Left lung (tissue), 10 donors: ENCODE measurements around the gene CST3. TPM values are rescaled to one million over a fixed set of nuclear protein-coding genes. Genes with fewer than 3 reads are reported as not detected.

Source experiments
- ATAC-seq: fragments of 200-7000 bp; cut with Tn5 transposase; one replicate; pipeline ENCODE4 v1.9.1; 2020; ENCODE audit warnings: moderate library complexity
- DNase-seq, 4 donors: peaks; one replicate each; pipeline ENCODE4 v3.0.0-alpha.2; 2013 to 2020
- H3K27ac ChIP-seq, 2 donors: fragments of 200-600 bp; sonication (generic) in 1 of 2; one replicate each; pipeline versions ENCODE4 v1.5.0 to v1.8.0; 2020 to 2021
- H3K27me3 ChIP-seq, 2 donors: fragments of 200-600 bp; sonication (generic) in 1 of 2; one replicate each; pipeline versions ENCODE4 v1.5.0 to v1.8.0; 2020 to 2021
- H3K36me3 ChIP-seq, 2 donors: fragments of 200-600 bp; sonication (generic) in 1 of 2; one replicate each; pipeline versions ENCODE4 v1.5.0 to v1.8.0; 2020 to 2021
- H3K4me1 ChIP-seq, 2 donors: fragments of 200-600 bp; one replicate each; pipeline ENCODE4 v1.8.0; 2021
- H3K4me3 ChIP-seq, 2 donors: fragments of 200-600 bp; sonication (generic) in 1 of 2; one replicate each; pipeline versions ENCODE4 v1.5.0 to v1.8.0; 2020 to 2021; ENCODE audit warnings: mild to moderate bottlenecking in 1 of 2
- H3K9me3 ChIP-seq, 2 donors: fragments of 200-600 bp; sonication (generic) in 1 of 2; one replicate each; pipeline versions ENCODE4 v1.5.0 to v1.8.0; 2020 to 2021
- CTCF ChIP-seq, 2 donors: fragments of 200-600 bp; sonication (generic) in 1 of 2; IDR thresholded peaks; one replicate each; pipeline versions ENCODE4 v1.5.0 to v1.8.0; 2021; ENCODE audit warnings: antibody characterized with exemption in 2 of 2
- intact Hi-C, 2 donors: fragments of 100-400 bp; cut with DNase I; formaldehyde crosslinking; loops; one replicate each; pipeline versions ENCODE4 v1.11.2 to v1.14.2; 2022
- polyA plus RNA-seq, 6 donors: library from polyadenylated mRNA; unstranded; fragments of 120-200 nt; gene quantifications; one replicate each; pipeline ENCODE4 v1.2.1, GENCODE V29; 2013; ENCODE audit not compliant: insufficient read length in 6 of 6
- total RNA-seq, 2 donors: library from RNA; stranded (reverse); fragmentation: NEBNext Ultra II Directional; extraction: Animal tissue kit (Norgen Biotek cat#: 25700); gene quantifications; one replicate each; pipeline ENCODE4 v1.2.1, GENCODE V29; 2021
- donor health status: DM: no; HTN: yes; CAD: no.
- donor health status: DM: no; HTN: no; CAD: no.

Gene CST3
- total and polyA plus RNA-seq, 8 donors, result 145 to 714 (median 163) TPM

GRCh38 chr20:23658989-23659609 is 21.3 kb upstream of the CST3 start:
- ATAC-seq, result peak; percentile 35
- no peak for DNase-seq
- Histone ChIP-seq H3K27me3 (no peaks in the 10 kb centered on the region), H3K36me3 (no peaks in the 10 kb centered on the region), H3K27ac (no peak overlapping the region), H3K9me3 (no peaks in the 10 kb centered on the region), H3K4me1 (peaks cover 9 to 29% of the 10 kb centered on the region in 2 donors), H3K4me3 (no peak overlapping the region)
- no peak for TF ChIP-seq CTCF (IDR thresholded peaks at IDR 0.05)
- intact Hi-C loops, result no loop called here

GRCh38 chr20:23658336-23658735 is 20.6 kb upstream of the CST3 start:
- Histone ChIP-seq H3K9me3 (no peaks in the 10 kb centered on the region), H3K36me3 (no peaks in the 10 kb centered on the region), H3K27ac (no peak overlapping the region), H3K27me3 (no peaks in the 10 kb centered on the region), H3K4me1 (peaks cover 9 to 29% of the 10 kb centered on the region in 2 donors), H3K4me3 (no peak overlapping the region)
- intact Hi-C loops, result no loop called here
- DNase-seq, result no peak
- TF ChIP-seq CTCF (IDR thresholded peaks at IDR 0.05), result no peak
- no peak for ATAC-seq

- ATAC-seq (no peak), DNase-seq (no peak)
- H3K4me3 ChIP-seq, result no peak overlapping the region
- H3K36me3 ChIP-seq, result no peaks in the 10 kb centered on the region
- no peak for TF ChIP-seq CTCF (IDR thresholded peaks at IDR 0.05)
- H3K27ac ChIP-seq, result no peak overlapping the region
- peaks cover 9 to 29% of the 10 kb centered on the region in 2 donors for H3K4me1 ChIP-seq
- no peaks in the 10 kb centered on the region for H3K9me3 ChIP-seq
- no peaks in the 10 kb centered on the region for H3K27me3 ChIP-seq
- intact Hi-C loops, result no loop called here
Measured at GRCh38 chr20:23657202-23657601, 19.4 kb upstream of the CST3 start.

GRCh38 chr20:23656372-23656771 is 18.6 kb upstream of the CST3 start:
- no peaks in the 10 kb centered on the region for H3K9me3 ChIP-seq
- TF ChIP-seq CTCF (IDR thresholded peaks at IDR 0.05), result no peak
- peaks cover 9 to 29% of the 10 kb centered on the region in 2 donors for H3K4me1 ChIP-seq
- H3K4me3 ChIP-seq, result peak overlapping the region in 1 of 2 donors; percentile 9
- no peaks in the 10 kb centered on the region for H3K36me3 ChIP-seq
- H3K27ac ChIP-seq, result peak overlapping the region; percentile 13 to 77
- H3K27me3 ChIP-seq, result no peaks in the 10 kb centered on the region
- intact Hi-C loops, result no loop called here
- no peak for DNase-seq
- ATAC-seq, result peak; percentile 51

GRCh38 chr20:23655491-23656211 is 17.9 kb upstream of the CST3 start:
- H3K36me3 ChIP-seq, result no peaks in the 10 kb centered on the region
- H3K4me3 ChIP-seq, result peak overlapping the region in 1 of 2 donors; percentile 9
- intact Hi-C loops, result no loop called here
- no peak for TF ChIP-seq CTCF (IDR thresholded peaks at IDR 0.05)
- no peaks in the 10 kb centered on the region for H3K27me3 ChIP-seq
- H3K9me3 ChIP-seq, result no peaks in the 10 kb centered on the region
- peaks cover 9 to 29% of the 10 kb centered on the region in 2 donors for H3K4me1 ChIP-seq
- peak overlapping the region; percentile 13 to 77 for H3K27ac ChIP-seq
- DNase-seq (peak in 3 of 4 donors; percentile 39 to 91 (median 82)), ATAC-seq (peak; percentile 89)
